Ascending aorta (tissue), 2 donors: ENCODE data around the gene ADGRG4. TPM values are rescaled to one million over a fixed set of nuclear protein-coding genes. Genes with fewer than 3 reads are reported as not detected.

Source experiments
- DNase-seq, 2 donors: peaks; one replicate each; pipeline ENCODE4 v3.0.0-alpha.2; 2019; ENCODE audit warnings: low spot score in 2 of 2
- H3K27ac ChIP-seq, 2 donors: fragments of 200-600 bp; sonication (generic); one replicate each; pipeline ENCODE4 v1.5.1; 2016 to 2017; ENCODE audit warnings: mild to moderate bottlenecking in 1 of 2
- H3K27me3 ChIP-seq: fragments of 200-600 bp; sonication (generic); one replicate; pipeline ENCODE4 v1.5.1; 2017
- H3K36me3 ChIP-seq, 2 donors: fragments of 200-600 bp; sonication (generic); one replicate each; pipeline ENCODE4 v1.5.1; 2016
- H3K4me1 ChIP-seq, 2 donors: fragments of 200-600 bp; sonication (generic); one replicate each; pipeline ENCODE4 v1.5.1; 2016 to 2017; ENCODE audit warnings: mild to moderate bottlenecking in 1 of 2
- H3K4me3 ChIP-seq, 2 donors: fragments of 200-600 bp; sonication (generic); one replicate each; pipeline ENCODE4 v1.5.1; 2016 to 2017; ENCODE audit warnings: mild to moderate bottlenecking in 1 of 2
- H3K9me3 ChIP-seq, 2 donors: fragments of 200-600 bp; sonication (generic); one replicate each; pipeline ENCODE4 v1.5.1; 2016
- CTCF ChIP-seq, 3 experiments: fragments of 200-600 bp in 2 of 3; fragments of 450-650 bp in 1 of 3; sonication (generic) in 2 of 3; IDR thresholded peaks; one replicate each; pipeline ENCODE4 v1.5.1; 2016 to 2019; ENCODE audit warnings: antibody characterized with exemption in 3 of 3, mild to moderate bottlenecking in 1 of 3, moderate library complexity in 1 of 3
- intact Hi-C: fragments of 100-400 bp; cut with DNase I; formaldehyde crosslinking; loops from one replicate; pipeline ENCODE4 v1.15.1; 2023
- total RNA-seq: library from RNA; depleted of rRNA; stranded (reverse); fragments of >200 nt; gene quantifications from one replicate; pipeline ENCODE4 v1.1.0, GENCODE V29; 2016

The ADGRG4 gene
- total RNA-seq, 1 donor from 2014 or later, result 0.75 TPM

GRCh38 chrX:136452614-136453013 lies 151.9 kb downstream of the ADGRG4 start:
- no peaks in the 10 kb centered on the region for H3K36me3 ChIP-seq
- no peak for DNase-seq
- TF ChIP-seq CTCF (IDR thresholded peaks at IDR 0.05), result no peak
- no peaks in the 10 kb centered on the region for H3K9me3 ChIP-seq
- no peak overlapping the region for H3K27ac ChIP-seq
- no peaks in the 10 kb centered on the region for H3K4me1 ChIP-seq
- intact Hi-C loops, result no loop called here
- no peak overlapping the region for H3K4me3 ChIP-seq
- H3K27me3 ChIP-seq, result no peaks in the 10 kb centered on the region

- intact Hi-C loops, result no loop called here
- H3K27me3 ChIP-seq, result no peaks in the 10 kb centered on the region
- H3K36me3 ChIP-seq, result no peaks in the 10 kb centered on the region
- no peaks in the 10 kb centered on the region for H3K9me3 ChIP-seq
- TF ChIP-seq CTCF (IDR thresholded peaks at IDR 0.05), result no peak
- H3K27ac ChIP-seq, result no peak overlapping the region
- H3K4me3 ChIP-seq, result no peak overlapping the region
- no peak for DNase-seq
- H3K4me1 ChIP-seq, result no peaks in the 10 kb centered on the region
Observed at GRCh38 chrX:136453114-136453513, 152.4 kb downstream of the ADGRG4 start.

- TF ChIP-seq CTCF (IDR thresholded peaks at IDR 0.05), result no peak
- Histone ChIP-seq H3K27me3 (no peaks in the 10 kb centered on the region), H3K4me1 (no peaks in the 10 kb centered on the region), H3K4me3 (no peak overlapping the region), H3K36me3 (no peaks in the 10 kb centered on the region), H3K9me3 (no peaks in the 10 kb centered on the region), H3K27ac (no peak overlapping the region)
- DNase-seq, result no peak
- intact Hi-C loops, result no loop called here
Observed at GRCh38 chrX:136453771-136454170, 153.0 kb downstream of the ADGRG4 start.

GRCh38 chrX:136456133-136456532 lies 155.4 kb downstream of the ADGRG4 start:
- H3K4me1 ChIP-seq, result no peaks in the 10 kb centered on the region
- no peaks in the 10 kb centered on the region for H3K27me3 ChIP-seq
- H3K4me3 ChIP-seq, result no peak overlapping the region
- H3K27ac ChIP-seq, result no peak overlapping the region
- TF ChIP-seq CTCF (IDR thresholded peaks at IDR 0.05), result no peak
- intact Hi-C loops, result no loop called here
- no peaks in the 10 kb centered on the region for H3K9me3 ChIP-seq
- no peak for DNase-seq
- no peaks in the 10 kb centered on the region for H3K36me3 ChIP-seq

GRCh38 chrX:136457303-136457917 lies 156.6 kb downstream of the ADGRG4 start:
- Histone ChIP-seq H3K9me3 (no peaks in the 10 kb centered on the region), H3K27ac (no peak overlapping the region), H3K4me1 (no peaks in the 10 kb centered on the region), H3K27me3 (no peaks in the 10 kb centered on the region), H3K4me3 (no peak overlapping the region), H3K36me3 (no peaks in the 10 kb centered on the region)
- no peak for TF ChIP-seq CTCF (IDR thresholded peaks at IDR 0.05)
- intact Hi-C loops, result no loop called here
- DNase-seq, result no peak

- intact Hi-C loops, result no loop called here
- Histone ChIP-seq H3K36me3 (no peaks in the 10 kb centered on the region), H3K27me3 (no peaks in the 10 kb centered on the region)
Observed at GRCh38 chrX:136464589-136464988, 163.8 kb downstream of the ADGRG4 start.

More at GRCh38 chrX:136464589-136464988, 163.8 kb downstream of the ADGRG4 start:
- no peak for DNase-seq
- TF ChIP-seq CTCF (IDR thresholded peaks at IDR 0.05), result no peak
- H3K4me3 ChIP-seq, result no peak overlapping the region
- H3K27ac ChIP-seq, result no peak overlapping the region
- H3K9me3 ChIP-seq, result no peaks in the 10 kb centered on the region
- no peaks in the 10 kb centered on the region for H3K4me1 ChIP-seq
